ENCODE measurements around the gene CYP51A1.

GRCh38 chr7:92155108-92155739 is 20.9 kb upstream of the CYP51A1 start:
- no peak for TF ChIP-seq POLR2A (IDR thresholded peaks at IDR 0.05)
- TF ChIP-seq CTCF (IDR thresholded peaks at IDR 0.05) = no peak

All from adrenal gland (tissue), 5 donors.